DOHH2 (cell line): Measurements from ENCODE around the gene RARG.

Experiments used
- H3F3A ChIP-seq: fragments of 200-600 bp; sonication (generic), shearing (Covaris generic); 2 replicates; pipeline ENCODE4 v1.6.0; 2016; ENCODE audit warnings: antibody characterized with exemption, mild to moderate bottlenecking; ENCODE audit not compliant: control insufficient read depth, insufficient read depth
- H3K27ac ChIP-seq: fragments of 200-600 bp; sonication (generic); 2 replicates; pipeline ENCODE4 v1.5.1; 2014; ENCODE audit warnings: low read depth, mild to moderate bottlenecking, low read length, moderate library complexity
- H3K27me3 ChIP-seq: fragments of 200-600 bp; sonication (generic); 2 replicates; pipeline ENCODE4 v1.6.1; 2014; ENCODE audit warnings: mild to moderate bottlenecking, low read length, mixed read lengths; ENCODE audit not compliant: control insufficient read depth
- H3K36me3 ChIP-seq: fragments of 200-600 bp; sonication (generic); 2 replicates; pipeline ENCODE4 v1.6.1; 2014; ENCODE audit warnings: mild to moderate bottlenecking, low read length, moderate library complexity, mixed read lengths; ENCODE audit not compliant: control insufficient read depth
- H3K4me1 ChIP-seq: fragments of 200-600 bp; sonication (generic); 2 replicates; pipeline ENCODE4 v1.6.1; 2014; ENCODE audit warnings: mild to moderate bottlenecking, low read length, mixed read lengths; ENCODE audit not compliant: control insufficient read depth
- H3K4me2 ChIP-seq: fragments of 200-600 bp; sonication (generic); 2 replicates; pipeline ENCODE4 v1.6.0; 2014; ENCODE audit warnings: mild to moderate bottlenecking, low read length, moderate library complexity
- H3K4me3 ChIP-seq: fragments of 200-600 bp; sonication (generic); 2 replicates; pipeline ENCODE4 v1.5.1; 2014; ENCODE audit warnings: mild to moderate bottlenecking, low read length, mixed read lengths
- H3K79me2 ChIP-seq: fragments of 200-600 bp; sonication (generic); 2 replicates; pipeline ENCODE4 v1.6.1; 2014; ENCODE audit warnings: mild to moderate bottlenecking, low read length, mixed read lengths; ENCODE audit not compliant: control insufficient read depth
- H3K9me2 ChIP-seq: fragments of 200-600 bp; sonication (generic); replicated peaks from 2 replicates; pipeline ENCODE4 v1.6.1; 2014; ENCODE audit warnings: mild to moderate bottlenecking, low read length, mixed read lengths; ENCODE audit not compliant: control insufficient read depth
- H3K9me3 ChIP-seq: fragments of 200-600 bp; sonication (generic); 2 replicates; pipeline ENCODE4 v1.6.1; 2014; ENCODE audit warnings: antibody characterized with exemption, low read length, mixed read lengths; ENCODE audit not compliant: control insufficient read depth, insufficient read depth
- H4K20me1 ChIP-seq: fragments of 200-600 bp; sonication (generic); 2 replicates; pipeline ENCODE4 v1.6.0; 2014; ENCODE audit warnings: low read depth, mild to moderate bottlenecking, antibody characterized with exemption, low read length, moderate library complexity; ENCODE audit not compliant: control insufficient read depth, insufficient read depth
- EZH2phosphoT487 ChIP-seq: fragments of 200-600 bp; sonication (generic); IDR thresholded peaks from 2 replicates; pipeline ENCODE4 v1.6.1; 2017; ENCODE audit warnings: borderline replicate concordance, mild to moderate bottlenecking, antibody characterized with exemption, low read length, moderate library complexity, mixed read lengths
- TF ChIP-seq, protein P1 (sequence below): fragments of 200-600 bp; sonication (generic); IDR thresholded peaks from one replicate; pipeline ENCODE4 v1.5.1; 2014; ENCODE audit warnings: antibody characterized with exemption, mild to moderate bottlenecking, low read depth, low read length; ENCODE audit not compliant: poor library complexity, severe bottlenecking

Gene RARG

DNA sequence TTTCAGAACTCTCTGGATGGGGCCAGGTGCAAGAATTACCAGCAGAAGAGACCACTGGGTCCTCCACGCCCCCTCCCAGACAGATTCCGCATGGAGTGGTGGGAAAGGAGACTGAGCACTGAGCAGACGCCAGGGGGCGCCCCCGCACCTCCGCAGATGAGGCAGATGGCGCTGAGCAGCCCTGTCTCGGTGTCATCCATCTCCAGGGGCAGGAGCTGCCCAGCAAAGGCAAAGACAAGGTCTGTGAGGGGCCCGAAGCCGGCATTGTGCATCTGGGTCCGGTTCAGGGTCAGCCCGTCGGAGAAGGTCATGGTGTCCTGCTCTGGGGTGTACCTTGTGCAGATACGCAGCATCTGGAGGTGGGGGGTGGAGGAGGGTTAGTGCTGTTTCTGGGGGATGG, 18.7 kb downstream of the RARG start:
- Histone ChIP-seq H3K36me3 (no peaks in the 10 kb centered on the region), H3K27me3 (no peaks in the 10 kb centered on the region), H3K9me3 (no peaks in the 10 kb centered on the region), H3K9me2 (no peaks in the 10 kb centered on the region), H3K4me3 (no peak overlapping the region), H3F3A (no peaks in the 10 kb centered on the region; the same call in 1 of the 2 replicates), H3K4me1 (peaks cover 48% of the 10 kb centered on the region), H3K79me2 (no peaks in the 10 kb centered on the region), H3K27ac (no peak overlapping the region), H4K20me1 (no peaks in the 10 kb centered on the region), H3K4me2 (0 out of 2 replicates have a peak overlapping the region, but pooled peaks have one; percentile 7)
- TF ChIP-seq, protein P1, sequence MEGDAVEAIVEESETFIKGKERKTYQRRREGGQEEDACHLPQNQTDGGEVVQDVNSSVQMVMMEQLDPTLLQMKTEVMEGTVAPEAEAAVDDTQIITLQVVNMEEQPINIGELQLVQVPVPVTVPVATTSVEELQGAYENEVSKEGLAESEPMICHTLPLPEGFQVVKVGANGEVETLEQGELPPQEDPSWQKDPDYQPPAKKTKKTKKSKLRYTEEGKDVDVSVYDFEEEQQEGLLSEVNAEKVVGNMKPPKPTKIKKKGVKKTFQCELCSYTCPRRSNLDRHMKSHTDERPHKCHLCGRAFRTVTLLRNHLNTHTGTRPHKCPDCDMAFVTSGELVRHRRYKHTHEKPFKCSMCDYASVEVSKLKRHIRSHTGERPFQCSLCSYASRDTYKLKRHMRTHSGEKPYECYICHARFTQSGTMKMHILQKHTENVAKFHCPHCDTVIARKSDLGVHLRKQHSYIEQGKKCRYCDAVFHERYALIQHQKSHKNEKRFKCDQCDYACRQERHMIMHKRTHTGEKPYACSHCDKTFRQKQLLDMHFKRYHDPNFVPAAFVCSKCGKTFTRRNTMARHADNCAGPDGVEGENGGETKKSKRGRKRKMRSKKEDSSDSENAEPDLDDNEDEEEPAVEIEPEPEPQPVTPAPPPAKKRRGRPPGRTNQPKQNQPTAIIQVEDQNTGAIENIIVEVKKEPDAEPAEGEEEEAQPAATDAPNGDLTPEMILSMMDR = peak; percentile 96
- TF ChIP-seq EZH2phosphoT487 = no peak

DNA sequence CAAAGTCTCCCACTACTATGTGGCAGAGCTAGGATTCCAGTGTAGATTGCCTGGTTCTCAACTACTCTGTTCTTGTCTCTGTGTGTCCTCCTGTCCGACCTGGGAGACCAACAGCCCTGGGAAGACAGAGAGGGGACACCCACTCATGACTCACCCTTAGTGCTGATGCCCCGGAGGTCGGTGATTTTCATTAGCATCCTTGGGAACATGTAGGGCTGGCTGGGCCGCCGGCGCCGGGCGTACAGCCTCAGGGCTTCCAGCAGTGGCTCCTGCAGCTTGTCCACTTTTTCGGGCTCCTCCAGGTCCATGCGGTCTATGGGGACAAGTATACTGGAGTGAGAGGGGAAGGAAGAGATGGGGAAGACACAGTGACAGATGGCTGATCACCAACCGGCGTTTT, 19.1 kb downstream of the RARG start:
- Histone ChIP-seq H3K4me3 (no peak overlapping the region), H3K9me2 (no peaks in the 10 kb centered on the region), H3K9me3 (no peaks in the 10 kb centered on the region), H3K36me3 (no peaks in the 10 kb centered on the region), H3K4me2 (no peak overlapping the region), H4K20me1 (no peaks in the 10 kb centered on the region), H3K27me3 (no peaks in the 10 kb centered on the region), H3K27ac (no peak overlapping the region), H3K4me1 (peaks cover 52% of the 10 kb centered on the region), H3K79me2 (no peaks in the 10 kb centered on the region), H3F3A (no peaks in the 10 kb centered on the region; the same call in none of the 2 replicates)
- TF ChIP-seq EZH2phosphoT487 = no peak
- TF ChIP-seq, protein P1 = no peak

DNA sequence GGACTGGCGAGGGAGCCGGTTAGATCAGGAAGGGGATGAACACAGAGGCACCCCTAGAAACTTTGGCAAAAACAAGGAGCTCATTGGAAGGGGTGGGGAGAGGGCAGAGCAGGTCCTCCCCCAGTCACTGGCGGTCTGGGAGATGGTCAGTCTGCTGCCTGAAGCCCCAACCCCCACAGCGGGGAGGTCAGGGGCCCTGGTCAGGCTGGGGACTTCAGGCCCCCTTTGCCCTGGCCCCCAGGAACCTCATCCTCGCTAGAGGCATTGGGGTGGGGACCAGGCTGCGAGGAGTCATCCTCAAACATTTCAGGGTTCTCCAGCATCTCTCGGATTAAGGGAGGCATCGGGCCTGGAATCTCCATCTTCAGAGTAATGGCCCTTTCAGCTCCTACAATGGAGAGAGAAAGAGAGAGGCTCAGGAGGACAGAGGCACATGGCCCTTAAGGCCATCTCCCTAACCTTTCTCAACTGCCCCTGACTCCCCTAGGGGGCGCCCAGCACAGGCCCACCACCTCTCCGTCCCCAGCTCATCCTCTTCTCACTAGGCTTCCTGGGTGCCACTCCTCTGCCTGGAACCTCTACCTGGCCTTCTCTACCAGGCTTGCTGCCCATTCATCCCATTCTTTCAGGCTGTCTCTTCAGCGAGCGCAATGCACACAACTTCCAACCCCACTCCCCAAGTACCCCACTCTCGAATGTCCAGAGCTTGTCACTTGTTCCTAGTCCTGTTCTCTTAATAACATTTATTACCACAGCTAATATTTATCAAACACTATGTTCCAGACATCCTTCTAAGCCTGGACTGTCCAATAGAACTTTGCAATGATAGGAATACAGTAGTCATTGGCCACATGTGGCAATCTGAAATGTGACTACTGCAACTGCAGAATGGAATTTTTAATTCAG, 20.3 kb downstream of the RARG start:
- H3K27me3 ChIP-seq = no peaks in the 10 kb centered on the region
- no peak overlapping the region for H3K27ac ChIP-seq
- no peaks in the 10 kb centered on the region; the same call in none of the 2 replicates for H3F3A ChIP-seq
- peaks cover 4% of the 10 kb centered on the region for H3K79me2 ChIP-seq
- H3K9me3 ChIP-seq = no peaks in the 10 kb centered on the region
- H3K36me3 ChIP-seq = no peaks in the 10 kb centered on the region
- peaks cover 62% of the 10 kb centered on the region for H3K4me1 ChIP-seq
- H4K20me1 ChIP-seq = no peaks in the 10 kb centered on the region
- H3K9me2 ChIP-seq = no peaks in the 10 kb centered on the region
- no peak overlapping the region for H3K4me3 ChIP-seq
- TF ChIP-seq, protein P1 = peak; percentile 90
- TF ChIP-seq EZH2phosphoT487 = no peak
- H3K4me2 ChIP-seq = no peak overlapping the region
